ENCODE results near the gene ZC3H12C.

Gene ZC3H12C

GRCh38 chr11:110074499-110074898 lies 18.7 kb upstream of the ZC3H12C start:
- no peak overlapping the region for H3K4me2 ChIP-seq (ENCODE audit: low read length)
- no peaks in the 10 kb centered on the region for H4K20me1 ChIP-seq (ENCODE audit: insufficient read depth, low read length)
- no peaks in the 10 kb centered on the region for H3K4me1 ChIP-seq (ENCODE audit: insufficient read depth, low read length, severe bottlenecking)
- H3K27ac ChIP-seq (ENCODE audit: low read depth, low read length, poor library complexity, severe bottlenecking) = no peak overlapping the region
- H3K4me3 ChIP-seq (ENCODE audit: low read depth, low read length, poor library complexity, severe bottlenecking) = no peak overlapping the region
- 0 out of 2 replicates have a peak, but pooled peaks cover 3% of the 10 kb centered on the region for H3K9me3 ChIP-seq (ENCODE audit: low read length)
- no peaks in the 10 kb centered on the region for H3F3A ChIP-seq (ENCODE audit: insufficient read depth, low read length)
- H3K27me3 ChIP-seq (ENCODE audit: insufficient read depth, low read length) = no peaks in the 10 kb centered on the region; the same call in 1 of the 2 replicates
- H3K9me2 ChIP-seq (ENCODE audit: low read depth, low read length) = no peaks in the 10 kb centered on the region
- no peak overlapping the region for H3K9ac ChIP-seq (ENCODE audit: low read length)
- TF ChIP-seq CTCF (IDR thresholded peaks at IDR 0.05; ENCODE audit: low read length) = no peak
- no peak for TF ChIP-seq EZH2 (IDR thresholded peaks at IDR 0.05; ENCODE audit: borderline replicate concordance, low read length)
- no peak overlapping the region for H2AFZ ChIP-seq (ENCODE audit: low read length)
- H3K79me2 ChIP-seq (ENCODE audit: insufficient read depth, low read length) = no peaks in the 10 kb centered on the region
- H3K36me3 ChIP-seq (ENCODE audit: insufficient read depth, low read length) = no peaks in the 10 kb centered on the region

- H3K9ac ChIP-seq (ENCODE audit: low read length) = no peak overlapping the region
- no peak overlapping the region for H3K27ac ChIP-seq (ENCODE audit: low read depth, low read length, poor library complexity, severe bottlenecking)
- H3F3A ChIP-seq (ENCODE audit: insufficient read depth, low read length) = no peaks in the 10 kb centered on the region
- TF ChIP-seq EZH2 (IDR thresholded peaks at IDR 0.05; ENCODE audit: borderline replicate concordance, low read length) = no peak
- TF ChIP-seq CTCF (IDR thresholded peaks at IDR 0.05; ENCODE audit: low read length) = no peak
- H3K79me2 ChIP-seq (ENCODE audit: insufficient read depth, low read length) = no peaks in the 10 kb centered on the region
- no peak overlapping the region for H3K4me3 ChIP-seq (ENCODE audit: low read depth, low read length, poor library complexity, severe bottlenecking)
- no peaks in the 10 kb centered on the region for H4K20me1 ChIP-seq (ENCODE audit: insufficient read depth, low read length)
- no peaks in the 10 kb centered on the region for H3K9me2 ChIP-seq (ENCODE audit: low read depth, low read length)
- no peak overlapping the region for H2AFZ ChIP-seq (ENCODE audit: low read length)
- no peak overlapping the region for H3K4me2 ChIP-seq (ENCODE audit: low read length)
- H3K4me1 ChIP-seq (ENCODE audit: insufficient read depth, low read length, severe bottlenecking) = no peaks in the 10 kb centered on the region
- no peaks in the 10 kb centered on the region; the same call in 1 of the 2 replicates for H3K27me3 ChIP-seq (ENCODE audit: insufficient read depth, low read length)
- 0 out of 2 replicates have a peak, but pooled peaks cover 3% of the 10 kb centered on the region for H3K9me3 ChIP-seq (ENCODE audit: low read length)
- no peaks in the 10 kb centered on the region for H3K36me3 ChIP-seq (ENCODE audit: insufficient read depth, low read length)
These were observed 17.9 kb upstream of the ZC3H12C start for GRCh38 chr11:110075105-110075846.

GRCh38 chr11:110075847-110076208 lies 17.4 kb upstream of the ZC3H12C start:
- TF ChIP-seq CTCF (IDR thresholded peaks at IDR 0.05; ENCODE audit: low read length) = no peak
- no peak for TF ChIP-seq EZH2 (IDR thresholded peaks at IDR 0.05; ENCODE audit: borderline replicate concordance, low read length)
- Histone ChIP-seq H3K4me1 (ENCODE audit: insufficient read depth, low read length, severe bottlenecking) (no peaks in the 10 kb centered on the region), H2AFZ (ENCODE audit: low read length) (no peak overlapping the region), H3K27me3 (ENCODE audit: insufficient read depth, low read length) (no peaks in the 10 kb centered on the region; the same call in 1 of the 2 replicates), H3K9me2 (ENCODE audit: low read depth, low read length) (no peaks in the 10 kb centered on the region), H3K9ac (ENCODE audit: low read length) (no peak overlapping the region), H3K27ac (ENCODE audit: low read depth, low read length, poor library complexity, severe bottlenecking) (no peak overlapping the region), H3K36me3 (ENCODE audit: insufficient read depth, low read length) (no peaks in the 10 kb centered on the region), H3K79me2 (ENCODE audit: insufficient read depth, low read length) (no peaks in the 10 kb centered on the region), H4K20me1 (ENCODE audit: insufficient read depth, low read length) (no peaks in the 10 kb centered on the region), H3K4me2 (ENCODE audit: low read length) (no peak overlapping the region), H3K9me3 (ENCODE audit: low read length) (0 out of 2 replicates have a peak, but pooled peaks cover 3% of the 10 kb centered on the region), H3F3A (ENCODE audit: insufficient read depth, low read length) (no peaks in the 10 kb centered on the region), H3K4me3 (ENCODE audit: low read depth, low read length, poor library complexity, severe bottlenecking) (no peak overlapping the region)

Measured in OCI-LY1 (cell line).